Measurements from ENCODE around the gene RFT1.
"Not testable (repeated sequence)": the region's sequence is repeated elsewhere in the genome, so short reads cannot be mapped to it uniquely, and the experiment has no call there.

The RFT1 gene

GRCh38 chr3:53065841-53066480 is 64.3 kb downstream of the RFT1 start:
- DNase-seq (ENCODE audit: low spot score): no peak

DNA sequence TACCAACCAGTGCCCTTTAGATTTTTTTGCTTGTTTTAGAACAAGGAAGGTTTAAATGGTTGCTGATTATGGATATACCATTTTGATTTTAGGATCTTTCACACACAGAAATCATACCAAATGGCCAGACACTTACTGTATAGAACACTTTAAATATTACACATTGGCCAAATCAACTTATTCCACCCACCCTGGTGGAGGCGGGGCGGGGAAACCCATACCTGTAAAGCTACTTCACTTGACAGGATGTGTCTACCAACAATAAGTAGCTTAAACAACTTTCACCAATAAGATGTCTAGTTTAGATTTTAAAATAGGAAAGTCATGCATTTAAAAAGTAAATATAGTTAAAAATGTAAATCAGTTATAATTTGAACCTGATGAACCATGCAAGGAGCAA is 67.3 kb downstream of the RFT1 start:
- DNase-seq (ENCODE audit: low spot score): no peak

DNA sequence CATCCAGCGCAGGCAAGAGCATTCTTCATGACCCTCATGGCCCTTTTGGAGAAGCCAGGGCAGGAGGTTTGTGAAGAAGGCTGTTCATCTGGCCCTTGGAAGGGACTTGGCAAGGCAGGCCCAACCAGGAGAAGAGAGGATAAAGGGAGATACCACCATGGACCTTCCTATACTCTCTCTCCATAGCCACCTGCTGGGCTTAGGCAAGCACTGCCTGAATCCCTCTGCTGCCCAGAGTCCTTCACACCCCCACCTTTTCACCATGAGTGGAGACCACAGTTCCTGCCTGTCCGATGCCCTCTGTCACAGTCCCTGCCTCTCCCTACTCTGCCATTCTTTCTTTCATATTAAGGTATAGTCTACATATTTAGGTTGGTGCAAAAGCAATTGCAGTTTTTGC is 73.8 kb downstream of the RFT1 start:
- DNase-seq (ENCODE audit: low spot score): no peak

DNA sequence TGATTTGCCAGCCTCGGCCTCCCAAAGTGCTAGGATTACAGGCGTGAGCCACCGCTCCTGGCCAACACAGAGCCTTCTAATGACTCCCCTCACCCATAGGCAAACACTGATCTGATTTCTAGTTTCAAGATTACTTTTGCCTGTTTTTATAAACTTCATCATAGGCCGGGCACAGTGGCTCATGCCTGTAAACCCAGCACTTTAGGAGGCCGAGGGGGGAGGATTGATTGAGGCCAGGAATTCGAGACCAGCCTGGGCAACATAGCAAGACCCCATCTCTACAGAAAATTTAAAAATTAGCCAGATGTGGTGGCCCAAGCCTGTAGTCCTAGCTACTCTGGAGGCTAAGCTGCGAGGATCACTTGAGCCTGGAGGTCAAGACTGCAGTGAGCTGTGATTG is 76.0 kb downstream of the RFT1 start:
- DNase-seq (ENCODE audit: low spot score): not testable (repeated sequence)

- no peak for DNase-seq (ENCODE audit: low spot score)
These were observed 78.3 kb downstream of the RFT1 start for GRCh38 chr3:53051929-53052328.

- DNase-seq (ENCODE audit: low spot score): no peak
These were observed 80.2 kb downstream of the RFT1 start for GRCh38 chr3:53049987-53050386.

GRCh38 chr3:53046171-53047170 is 83.8 kb downstream of the RFT1 start:
- peak; percentile 41 for DNase-seq (ENCODE audit: low spot score)

- DNase-seq (ENCODE audit: low spot score): peak; percentile 89
These were observed 84.6 kb downstream of the RFT1 start, which contains the start of gene SFMBT1 for GRCh38 chr3:53045518-53046170. TSS of gene SFMBT1 (minus strand) at chr3:53046073. CDS start at chr3:52969128, 76,945 bp downstream.

DNA sequence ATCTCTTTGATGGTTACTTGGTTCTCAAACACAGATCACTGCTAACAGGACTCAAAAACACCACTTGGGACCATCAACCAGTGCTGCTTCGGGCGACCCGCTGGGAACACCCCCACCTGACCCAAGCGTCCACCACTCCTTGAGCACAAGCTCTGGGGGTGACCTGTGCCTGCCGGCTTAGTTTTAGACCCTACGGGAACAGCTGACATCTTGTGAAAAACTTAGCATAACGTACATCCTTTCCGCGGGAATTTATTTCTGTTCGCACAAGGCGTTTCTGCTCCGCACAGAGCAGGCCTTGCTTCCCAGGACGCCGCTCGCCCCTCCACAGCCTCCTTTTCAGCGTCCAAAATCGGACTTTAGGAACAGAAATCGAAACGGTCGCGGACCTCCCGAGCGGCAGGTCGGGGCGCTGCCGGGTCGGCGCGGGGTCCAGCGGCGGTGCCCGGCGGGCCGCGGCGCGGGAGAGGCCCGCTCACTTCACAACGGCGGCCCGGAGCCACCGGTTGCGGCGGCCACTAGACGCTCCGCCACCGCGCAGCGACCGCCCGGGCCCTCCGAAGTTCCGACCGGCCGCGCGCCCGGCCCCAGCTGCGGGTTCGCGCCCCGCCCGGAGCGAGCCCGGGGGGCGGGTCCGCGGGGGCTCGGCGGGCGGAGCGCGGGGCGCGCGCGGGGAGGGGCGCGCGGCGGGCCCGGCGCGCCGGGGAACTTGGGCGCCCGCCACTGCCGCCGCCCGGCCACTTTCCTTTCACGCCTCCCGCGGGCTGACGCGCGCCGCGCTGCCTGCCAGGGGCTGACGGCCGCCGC is 85.3 kb downstream of the RFT1 start:
- DNase-seq (ENCODE audit: low spot score): peak; percentile 83

DNA sequence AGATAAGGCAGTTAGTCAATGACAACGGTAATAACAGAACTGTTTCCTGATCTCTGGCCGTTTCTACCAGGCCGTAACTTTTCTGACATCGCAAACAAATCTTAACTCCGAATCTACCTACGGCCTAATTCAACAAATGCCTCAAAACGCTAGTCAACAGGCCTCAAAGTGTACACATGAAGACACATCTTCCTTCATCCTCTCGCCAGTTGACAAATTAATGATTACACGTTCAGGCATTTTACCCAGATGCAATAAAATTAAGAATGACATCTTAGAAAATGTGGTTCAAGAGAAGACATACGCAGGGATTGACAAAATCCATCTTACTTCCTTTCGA is 85.9 kb downstream of the RFT1 start:
- no peak for DNase-seq (ENCODE audit: low spot score)

DNA sequence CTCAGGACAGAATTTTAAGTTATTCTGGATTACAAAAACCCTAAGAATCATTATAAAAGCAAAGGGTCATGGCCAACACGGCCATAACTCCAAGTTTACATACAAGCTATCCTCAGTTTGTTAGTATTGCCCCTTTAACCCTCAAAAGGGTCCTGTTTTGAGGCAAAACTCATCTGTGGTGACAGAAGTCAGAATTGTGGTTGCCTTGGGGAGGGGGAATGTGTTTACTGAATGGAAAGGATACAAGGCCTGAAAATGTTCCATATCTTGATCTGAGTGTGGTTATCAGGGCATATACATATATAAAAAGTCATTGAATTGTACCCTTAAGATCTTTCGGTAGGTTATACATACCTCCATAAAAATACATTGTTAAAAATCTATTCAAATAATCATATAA is 86.5 kb downstream of the RFT1 start:
- DNase-seq (ENCODE audit: low spot score): no peak

- DNase-seq (ENCODE audit: low spot score): no peak
These were observed 87.6 kb downstream of the RFT1 start for GRCh38 chr3:53042651-53043050.

- no peak for DNase-seq (ENCODE audit: low spot score)
These were observed 89.8 kb downstream of the RFT1 start for GRCh38 chr3:53040351-53040820.

- DNase-seq (ENCODE audit: low spot score): no peak
These were observed 90.9 kb downstream of the RFT1 start for GRCh38 chr3:53039376-53039752.

GRCh38 chr3:53038679-53039375 is 91.4 kb downstream of the RFT1 start:
- no peak for DNase-seq (ENCODE audit: low spot score)

Data from hepatic stellate cell (primary cell).